CD8-positive, alpha-beta memory T cell (primary cell): ENCODE measurements around the gene TXLNA. TPM values are rescaled to one million over a fixed set of nuclear protein-coding genes. Genes with fewer than 3 reads are reported as not detected.
"Not testable (repeated sequence)": the region's sequence is repeated elsewhere in the genome, so short reads cannot be mapped to it uniquely, and the experiment has no call there.

Source experiments
- CTCF ChIA-PET: fragments of 350-600 bp; sonication (Branson Sonifier 250); formaldehyde crosslinking; loops from one replicate; lab custom pipeline; 2021; ENCODE audit warnings: antibody characterized with exemption; lab: Charles Lee
- POLR2A ChIA-PET: fragments of 350-600 bp; sonication (Branson Sonifier 250); formaldehyde crosslinking; loops from one replicate; lab custom pipeline; 2021; ENCODE audit warnings: antibody characterized with exemption; lab: Charles Lee
- DNase-seq, 5 donors: peaks; one replicate each; pipeline versions ENCODE4 v3.0.0 to v3.0.0-alpha.2; 2020 to 2022; ENCODE audit warnings: mixed read lengths in 1 of 5
- H3K27ac ChIP-seq: one replicate; pipeline ENCODE4 v1.7.0; 2013; ENCODE audit warnings: low read depth, mild to moderate bottlenecking, low read length, moderate library complexity
- H3K27me3 ChIP-seq: 2 replicates; pipeline ENCODE4 v1.7.0; 2013; ENCODE audit warnings: low read length, mild to moderate bottlenecking; ENCODE audit not compliant: insufficient read depth, poor library complexity, severe bottlenecking
- H3K36me3 ChIP-seq: 2 replicates; pipeline ENCODE4 v1.7.0; 2013; ENCODE audit warnings: mild to moderate bottlenecking, low read length, moderate library complexity; ENCODE audit not compliant: insufficient read depth
- H3K4me1 ChIP-seq: 2 replicates; pipeline ENCODE4 v1.7.0; 2013; ENCODE audit warnings: mild to moderate bottlenecking, low read length, moderate library complexity; ENCODE audit not compliant: insufficient read depth
- H3K4me3 ChIP-seq: 2 replicates; pipeline ENCODE4 v1.7.0; 2013; ENCODE audit warnings: mild to moderate bottlenecking, low read length
- H3K9me3 ChIP-seq: 2 replicates; pipeline ENCODE4 v1.7.0; 2013; ENCODE audit warnings: mild to moderate bottlenecking, low read length
- H3K27ac Mint-ChIP-seq, 8 donors: one replicate each; pipeline ENCODE4 v1.8.0; 2020 to 2021; ENCODE audit warnings: mixed read lengths in 8 of 8, mild to moderate bottlenecking in 6 of 8, inconsistent platforms in 3 of 8, moderate library complexity in 3 of 8
- H3K27me3 Mint-ChIP-seq, 2 donors: one replicate each; pipeline ENCODE4 v1.8.0; 2020 to 2021; ENCODE audit warnings: mixed read lengths in 2 of 2, mild to moderate bottlenecking in 1 of 2, moderate library complexity in 1 of 2
- H3K36me3 Mint-ChIP-seq, 3 donors: one replicate each; pipeline ENCODE4 v1.8.0; 2020 to 2021; ENCODE audit warnings: mixed read lengths in 3 of 3, inconsistent platforms in 1 of 3, mild to moderate bottlenecking in 1 of 3
- H3K4me1 Mint-ChIP-seq, 3 donors: one replicate each; pipeline ENCODE4 v1.8.0; 2020 to 2021; ENCODE audit warnings: mixed read lengths in 3 of 3, inconsistent platforms in 1 of 3, mild to moderate bottlenecking in 1 of 3
- H3K4me3 Mint-ChIP-seq, 7 donors: one replicate each; pipeline ENCODE4 v1.8.0; 2020 to 2021; ENCODE audit warnings: mixed read lengths in 7 of 7, mild to moderate bottlenecking in 6 of 7, moderate library complexity in 4 of 7, inconsistent platforms in 2 of 7
- H3K9me3 Mint-ChIP-seq, 5 donors: one replicate each; pipeline ENCODE4 v1.8.0; 2020 to 2022; ENCODE audit warnings: mixed read lengths in 5 of 5, mild to moderate bottlenecking in 3 of 5, moderate library complexity in 2 of 5, inconsistent platforms in 1 of 5
- polyA plus RNA-seq: library from polyadenylated mRNA; unstranded; fragments of 300-500 nt; fragmentation: Illumina TruSeq; gene quantifications from one replicate; pipeline ENCODE4 v1.2.3, GENCODE V29; 2021
- total RNA-seq, 2 experiments: library from RNA; stranded (reverse); gene quantifications; one replicate each; pipeline ENCODE4 v1.2.3, GENCODE V29; 2021

Gene TXLNA
- total and polyA plus RNA-seq, 3 experiments from 2014 or later = 31.2 to 99.9 (median 99.0) TPM

GRCh38 chr1:32147799-32148198, 31.7 kb upstream of the TXLNA start:
- DNase-seq, H3K4me3 ChIP-seq, H3K4me3 Mint-ChIP-seq, H3K9me3 ChIP-seq, H3K36me3 ChIP-seq, POLR2A ChIA-PET, H3K4me1 ChIP-seq, H3K27me3 ChIP-seq, H3K27me3 Mint-ChIP-seq, CTCF ChIA-PET, H3K27ac ChIP-seq: not testable (repeated sequence)
- Mint-ChIP-seq H3K27ac (peak overlapping the region in 1 of 8 donors; percentile 15), H3K36me3 (peaks cover 11 to 34% (median 18%) of the 10 kb centered on the region in 3 donors), H3K9me3 (peaks cover 5 to 19% (median 15%) of the 10 kb centered on the region in 5 donors), H3K4me1 (peaks cover 32 to 55% (median 47%) of the 10 kb centered on the region in 3 donors)

GRCh38 chr1:32150847-32151246, 28.6 kb upstream of the TXLNA start:
- H3K36me3 Mint-ChIP-seq = peaks cover 11 to 38% (median 22%) of the 10 kb centered on the region in 3 donors
- H3K9me3 ChIP-seq = peaks cover 6% of the 10 kb centered on the region
- CTCF ChIA-PET = interaction anchor here (0.8 kb wide), 1 partner anchor 11 kb away, joined by 3 read pairs; no protein-coding TSS in a partner anchor
- POLR2A ChIA-PET = no interaction called here
- no peak overlapping the region for H3K4me3 ChIP-seq
- DNase-seq = no peak
- peaks cover 19 to 35% (median 29%) of the 10 kb centered on the region in 3 donors for H3K4me1 Mint-ChIP-seq
- no peak overlapping the region for H3K27ac Mint-ChIP-seq
- H3K9me3 Mint-ChIP-seq = peaks cover 5 to 19% (median 15%) of the 10 kb centered on the region in 5 donors
- peaks cover 4% of the 10 kb centered on the region for H3K36me3 ChIP-seq
- H3K27me3 ChIP-seq = no peaks in the 10 kb centered on the region
- no peaks in the 10 kb centered on the region for H3K4me1 ChIP-seq
- no peak overlapping the region for H3K4me3 Mint-ChIP-seq
- H3K27me3 Mint-ChIP-seq = no peaks in the 10 kb centered on the region
- H3K27ac ChIP-seq = no peak overlapping the region

- H3K4me3 ChIP-seq = no peak overlapping the region
- H3K4me3 Mint-ChIP-seq = no peak overlapping the region
- peaks cover 18 to 34% (median 24%) of the 10 kb centered on the region in 3 donors for H3K4me1 Mint-ChIP-seq
- no peak overlapping the region for H3K27ac ChIP-seq
- peaks cover 6% of the 10 kb centered on the region for H3K9me3 ChIP-seq
- H3K36me3 ChIP-seq = peaks cover 8% of the 10 kb centered on the region
- no peaks in the 10 kb centered on the region for H3K4me1 ChIP-seq
- CTCF ChIA-PET = interaction anchor here (0.8 kb wide), 1 partner anchor 11 kb away, joined by 3 read pairs; no protein-coding TSS in a partner anchor
- no peak for DNase-seq
- H3K27me3 Mint-ChIP-seq = peaks cover 0 to 1% of the 10 kb centered on the region in 2 donors
- POLR2A ChIA-PET = no interaction called here
- H3K9me3 Mint-ChIP-seq = peaks cover 5 to 19% (median 15%) of the 10 kb centered on the region in 5 donors
- H3K27me3 ChIP-seq = no peaks in the 10 kb centered on the region
- H3K36me3 Mint-ChIP-seq = peaks cover 16 to 41% (median 27%) of the 10 kb centered on the region in 3 donors
- H3K27ac Mint-ChIP-seq = peak overlapping the region in 1 of 8 donors; percentile 50
Measured at GRCh38 chr1:32151319-32151787, 28.1 kb upstream of the TXLNA start.

- peaks cover 0 to 1% of the 10 kb centered on the region in 2 donors for H3K27me3 Mint-ChIP-seq
- H3K4me1 ChIP-seq = no peaks in the 10 kb centered on the region
- H3K27ac ChIP-seq = no peak overlapping the region
- no peak for DNase-seq
- H3K27ac Mint-ChIP-seq = no peak overlapping the region
- ChIA-PET POLR2A (no interaction called here), CTCF (no interaction called here)
- no peak overlapping the region for H3K4me3 Mint-ChIP-seq
- no peaks in the 10 kb centered on the region for H3K9me3 ChIP-seq
- H3K36me3 ChIP-seq = peaks cover 72% of the 10 kb centered on the region
- H3K27me3 ChIP-seq = no peaks in the 10 kb centered on the region
- H3K9me3 Mint-ChIP-seq = no peaks in the 10 kb centered on the region
- H3K36me3 Mint-ChIP-seq = peaks cover 9 to 83% (median 27%) of the 10 kb centered on the region in 3 donors
- H3K4me1 Mint-ChIP-seq = peaks cover 0 to 4% (median 4%) of the 10 kb centered on the region in 3 donors
- H3K4me3 ChIP-seq = no peak overlapping the region
Measured at GRCh38 chr1:32159189-32159588, 20.3 kb upstream of the TXLNA start.

- Mint-ChIP-seq H3K9me3 (no peaks in the 10 kb centered on the region), H3K27me3 (no peaks in the 10 kb centered on the region), H3K36me3 (peaks cover 0 to 78% (median 27%) of the 10 kb centered on the region in 3 donors), H3K4me1 (no peaks in the 10 kb centered on the region), H3K4me3 (no peak overlapping the region), H3K27ac (peak overlapping the region in 3 of 8 donors; percentile 14 to 54 (median 27))
- Histone ChIP-seq H3K27ac (no peak overlapping the region), H3K9me3 (no peaks in the 10 kb centered on the region), H3K4me1 (no peaks in the 10 kb centered on the region), H3K4me3 (no peak overlapping the region), H3K27me3 (no peaks in the 10 kb centered on the region), H3K36me3 (peaks cover 62% of the 10 kb centered on the region)
- CTCF ChIA-PET = no interaction called here
- DNase-seq = no peak
- POLR2A ChIA-PET = no interaction called here
Measured at GRCh38 chr1:32163405-32163804, 16.1 kb upstream of the TXLNA start.

GRCh38 chr1:32165633-32166032, 13.8 kb upstream of the TXLNA start:
- H3K27me3 Mint-ChIP-seq, H3K4me3 ChIP-seq, H3K27ac ChIP-seq, DNase-seq, H3K27me3 ChIP-seq, POLR2A ChIA-PET, H3K4me1 ChIP-seq, CTCF ChIA-PET, H3K9me3 ChIP-seq, H3K4me3 Mint-ChIP-seq, H3K9me3 Mint-ChIP-seq, H3K4me1 Mint-ChIP-seq, H3K27ac Mint-ChIP-seq: not testable (repeated sequence)
- H3K36me3 Mint-ChIP-seq = peaks cover 3 to 74% (median 32%) of the 10 kb centered on the region in 3 donors
- peaks cover 51% of the 10 kb centered on the region for H3K36me3 ChIP-seq

- Mint-ChIP-seq H3K36me3 (peaks cover 3 to 72% (median 22%) of the 10 kb centered on the region in 3 donors), H3K27me3 (no peaks in the 10 kb centered on the region), H3K9me3 (no peaks in the 10 kb centered on the region), H3K4me1 (peaks cover 3 to 18% (median 9%) of the 10 kb centered on the region in 3 donors), H3K4me3 (no peak overlapping the region), H3K27ac (peak overlapping the region in 2 of 8 donors; percentile 17 to 23)
- peaks cover 5% of the 10 kb centered on the region for H3K4me1 ChIP-seq
- DNase-seq = no peak
- peaks cover 42% of the 10 kb centered on the region for H3K36me3 ChIP-seq
- H3K9me3 ChIP-seq = no peaks in the 10 kb centered on the region
- ChIA-PET CTCF (no interaction called here), POLR2A (interaction anchor here (0.5 kb wide), 1 partner anchor 79 kb away, joined by 8 read pairs; no protein-coding TSS in a partner anchor)
- H3K27me3 ChIP-seq = no peaks in the 10 kb centered on the region
- H3K4me3 ChIP-seq = no peak overlapping the region
- H3K27ac ChIP-seq = no peak overlapping the region
Measured at GRCh38 chr1:32170991-32171390, 8.5 kb upstream of the TXLNA start.

- Histone ChIP-seq H3K9me3 (no peaks in the 10 kb centered on the region), H3K27ac (no peak overlapping the region), H3K27me3 (no peaks in the 10 kb centered on the region), H3K4me3 (no peak overlapping the region), H3K4me1 (peaks cover 5% of the 10 kb centered on the region), H3K36me3 (peaks cover 34% of the 10 kb centered on the region)
- Mint-ChIP-seq H3K4me3 (no peak overlapping the region), H3K36me3 (peaks cover 3 to 60% (median 17%) of the 10 kb centered on the region in 3 donors), H3K4me1 (peaks cover 3 to 19% (median 9%) of the 10 kb centered on the region in 3 donors), H3K9me3 (no peaks in the 10 kb centered on the region), H3K27me3 (no peaks in the 10 kb centered on the region), H3K27ac (peak overlapping the region in 5 of 8 donors; percentile 7 to 41 (median 30))
- ChIA-PET POLR2A (interaction anchor here (0.6 to 0.7 kb wide), 2 partner anchors 24 to 691 kb away, joined by 3 to 7 read pairs; no protein-coding TSS in a partner anchor), CTCF (interaction anchor here (1.2 kb wide), 1 partner anchor 12 kb away, joined by 3 read pairs; no protein-coding TSS in a partner anchor)
- no peak for DNase-seq
Measured at GRCh38 chr1:32172621-32173245, 6.7 kb upstream of the TXLNA start.
